Stimulated activated CD4-positive, alpha-beta T cell treated with anti-CD3 and anti-CD28 coated beads, Interleukin-1b, Interleukin-23, amount 100 ng/mL, for 4 hours (primary cell): ENCODE results near the gene KRTAP20-4.

Experiments
- DNase-seq, 2 donors: peaks; one replicate each; pipeline ENCODE4 v3.0.0-alpha.2; 2020; ENCODE audit warnings: low read depth in 2 of 2

KRTAP20-4 gene

DNA sequence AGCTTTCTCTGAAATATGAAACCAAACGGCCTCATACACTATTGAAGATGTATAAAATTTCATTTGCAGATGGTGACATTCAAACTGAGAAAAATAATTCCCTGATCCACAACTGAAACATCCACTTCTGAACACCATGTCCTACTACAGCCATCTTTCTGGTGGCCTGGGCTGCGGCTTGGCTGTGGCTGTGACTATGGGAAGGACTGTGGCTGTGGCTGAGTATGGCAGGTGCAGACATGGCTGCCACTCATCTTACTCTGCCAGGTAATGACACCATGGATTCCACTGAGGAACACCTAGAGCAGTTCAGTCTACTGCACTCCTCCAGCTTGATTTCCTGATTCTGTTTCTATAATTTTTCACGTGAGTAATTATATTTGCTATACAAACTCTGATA, at the start of gene KRTAP20-4:
TSS of gene KRTAP20-4 (plus strand) at position 106 of the 400 bp plus-strand sequence.
- no peak for DNase-seq

DNA sequence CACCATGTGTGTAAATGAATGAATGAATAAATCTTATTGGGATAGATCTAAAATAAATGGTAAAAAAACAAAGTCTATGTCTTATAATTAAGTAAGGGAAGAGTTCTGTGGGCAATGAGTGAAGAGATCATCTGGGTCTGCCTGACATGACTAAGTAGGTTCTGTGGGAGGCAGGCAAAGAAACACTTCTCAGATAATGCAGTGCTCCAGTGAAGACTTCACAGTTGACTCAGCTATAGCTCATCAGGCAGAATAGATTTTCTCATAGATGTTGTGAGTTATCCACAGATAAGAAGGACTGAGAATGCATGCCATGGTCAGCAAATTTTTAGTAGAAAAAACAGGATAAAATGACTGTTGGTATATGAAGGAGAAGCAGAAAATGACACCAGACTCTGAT, 42.7 kb upstream of the KRTAP20-4 start:
- no peak for DNase-seq

GRCh38 chr21:30579346-30579745, 41.1 kb upstream of the KRTAP20-4 start:
- no peak for DNase-seq

- DNase-seq: no peak
Measured at GRCh38 chr21:30580132-30580531, 40.3 kb upstream of the KRTAP20-4 start.

DNA sequence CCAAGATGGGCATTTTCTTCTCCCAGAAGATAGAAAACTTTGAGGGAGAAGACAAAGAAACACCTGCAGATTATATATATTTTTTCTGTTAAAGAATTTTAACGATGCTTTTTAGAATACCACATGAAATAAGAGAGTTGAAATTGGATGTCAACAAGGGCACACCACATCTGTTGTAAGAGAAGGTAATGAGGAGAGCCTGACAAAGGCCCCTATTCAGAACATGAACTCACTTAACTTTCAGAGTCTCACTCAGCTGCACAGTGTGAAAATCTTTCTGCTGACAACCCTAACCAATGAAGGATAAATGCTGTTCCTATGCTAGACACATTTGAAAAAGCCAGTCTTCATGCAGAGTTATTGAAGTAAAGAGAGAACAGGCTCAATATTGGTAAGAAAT, 37.6 kb upstream of the KRTAP20-4 start:
- DNase-seq: no peak

- no peak for DNase-seq
Measured at GRCh38 chr21:30590297-30590696, 30.1 kb upstream of the KRTAP20-4 start, which contains the start of gene KRTAP22-2. TSS of gene KRTAP22-2 (minus strand) at chr21:30590397.

- no peak for DNase-seq
Measured at GRCh38 chr21:30592140-30592539, 28.3 kb upstream of the KRTAP20-4 start, which contains the start of gene KRTAP6-3. TSS of gene KRTAP6-3 (plus strand) at chr21:30592440. CDS start at chr21:30592446, 6 bp downstream.

DNA sequence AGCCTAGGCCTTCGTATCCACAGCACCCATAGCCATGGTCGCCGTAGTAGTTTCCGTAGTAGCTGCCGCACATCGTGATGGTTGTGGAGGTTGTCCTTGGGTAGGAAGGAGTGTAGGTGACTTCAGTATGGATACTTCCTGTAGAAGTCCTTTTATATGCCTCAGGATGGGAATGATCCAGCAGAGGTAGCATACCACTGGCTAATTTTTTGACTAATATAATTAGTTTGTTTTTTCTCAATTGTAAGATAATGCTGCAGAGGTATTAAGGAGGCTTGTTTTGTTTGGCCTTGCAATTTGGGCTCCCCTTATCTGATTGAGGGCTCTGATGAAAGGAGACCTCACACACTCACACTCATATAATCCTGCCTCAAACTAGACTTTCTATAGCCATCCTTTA, 21.6 kb upstream of the KRTAP20-4 start, which contains the start of gene KRTAP6-2:
TSS of gene KRTAP6-2 (minus strand) at position 101 of the 400 bp plus-strand sequence. CDS start at position 73, 28 bp downstream.
- DNase-seq: no peak

DNA sequence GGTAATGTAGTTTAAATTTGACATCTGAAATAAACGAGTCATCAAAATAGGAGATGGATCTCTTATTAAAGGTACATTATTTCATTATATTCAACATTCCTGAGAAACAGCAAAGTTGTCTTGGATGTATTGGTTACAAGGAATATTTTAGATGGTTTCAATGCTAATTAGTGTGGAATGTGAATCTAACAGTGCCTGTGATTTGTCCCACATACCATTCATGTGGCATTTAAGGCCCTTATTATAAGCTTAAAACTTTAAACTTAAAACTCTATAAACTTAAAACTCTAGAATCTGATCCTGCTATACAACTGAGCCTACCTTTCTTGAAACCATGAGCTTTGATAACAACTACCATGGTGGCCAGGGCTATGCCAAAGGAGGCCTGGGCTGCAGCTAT, 19.6 kb upstream of the KRTAP20-4 start, which contains the start of gene KRTAP22-1:
TSS of gene KRTAP22-1 (plus strand) at position 301 of the 400 bp plus-strand sequence.
- DNase-seq: no peak

DNA sequence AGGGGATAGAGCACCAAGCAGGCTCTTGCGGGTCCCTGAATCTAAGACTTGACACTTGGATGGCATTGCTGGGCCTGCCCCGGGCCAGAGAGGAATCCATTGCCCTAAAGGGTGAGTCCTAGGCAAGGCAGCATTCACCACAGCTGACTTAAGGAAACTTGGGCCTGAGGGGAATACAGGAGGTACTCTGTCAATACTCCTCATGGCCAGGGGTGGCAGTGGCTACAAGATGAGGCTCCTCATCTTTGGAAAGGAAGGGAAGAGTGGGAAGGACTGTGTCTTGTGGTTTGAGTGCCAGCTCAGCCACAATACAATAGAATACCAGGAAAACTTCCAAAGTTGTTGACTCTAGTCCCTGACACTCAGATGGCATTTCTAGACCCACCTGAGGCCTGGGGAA, 14.5 kb upstream of the KRTAP20-4 start:
- DNase-seq: no peak

GRCh38 chr21:30612132-30612531, 8.3 kb upstream of the KRTAP20-4 start:
- DNase-seq: no peak

GRCh38 chr21:30613836-30614235, 6.6 kb upstream of the KRTAP20-4 start, which contains the start of gene KRTAP6-1:
TSS of gene KRTAP6-1 (minus strand) at chr21:30613930. CDS start at chr21:30613904, 26 bp downstream.
- DNase-seq: no peak

DNA sequence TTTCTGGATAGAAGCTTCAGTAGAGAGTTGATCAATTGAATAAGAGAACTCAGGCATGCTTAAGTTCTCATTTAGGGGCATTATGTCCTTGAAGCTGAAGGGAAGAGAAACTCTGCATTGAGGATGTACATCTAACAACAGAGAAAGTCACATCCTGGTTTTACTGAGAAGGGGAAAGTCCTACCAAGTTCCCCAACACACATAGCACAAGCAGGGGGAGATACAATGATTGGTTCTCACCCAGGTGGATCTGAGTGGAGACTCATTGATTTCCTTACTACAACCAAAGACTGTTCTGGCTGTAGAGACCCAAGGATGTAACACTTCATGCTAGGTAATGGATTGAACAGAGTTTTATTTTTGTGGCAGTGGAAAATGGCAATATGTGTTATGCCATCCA, 5.2 kb upstream of the KRTAP20-4 start:
- DNase-seq: no peak

- no peak for DNase-seq
Measured at GRCh38 chr21:30616125-30616524, 4.3 kb upstream of the KRTAP20-4 start, which contains the start of gene KRTAP20-1. TSS of gene KRTAP20-1 (plus strand) at chr21:30616425. CDS start at chr21:30616455, 30 bp downstream.

DNA sequence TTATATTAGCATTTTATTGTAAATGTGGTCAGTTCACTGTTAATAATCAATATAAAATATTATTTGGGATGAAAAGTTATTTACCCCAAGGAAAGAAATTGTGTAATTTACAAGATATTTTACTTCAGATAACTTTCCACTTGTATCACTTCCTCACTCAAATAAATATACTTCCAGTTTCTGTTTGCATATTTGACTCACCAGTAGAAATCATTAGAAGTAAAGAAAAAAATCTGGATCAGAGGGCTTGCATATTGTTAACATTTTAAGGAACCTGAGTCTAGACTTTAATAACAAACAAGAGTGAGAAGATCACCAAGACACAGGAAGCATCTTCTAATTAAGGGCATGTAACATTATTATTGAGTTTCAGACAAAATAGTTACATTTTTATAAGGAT, 347 bp upstream of the KRTAP20-4 start:
- DNase-seq: no peak

DNA sequence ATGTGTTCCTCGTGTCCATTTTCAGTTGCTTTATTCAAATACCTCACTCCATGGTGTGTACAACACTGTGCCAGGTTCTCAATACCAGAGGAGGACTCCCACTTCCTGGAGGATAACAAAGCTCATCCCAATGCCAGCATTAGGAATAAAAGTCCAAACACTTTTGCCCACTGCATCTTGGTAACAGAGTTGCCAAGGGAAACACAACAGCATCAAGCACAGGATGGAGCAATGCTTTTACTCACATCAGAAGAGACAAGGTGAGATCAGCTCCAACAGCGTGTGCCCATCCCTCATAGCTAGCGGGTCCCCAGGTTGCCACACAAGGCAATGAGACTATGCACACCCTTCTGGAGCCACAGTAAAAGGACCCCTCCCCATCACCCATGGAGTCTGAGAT, 2.9 kb downstream of the KRTAP20-4 start:
- no peak for DNase-seq

- DNase-seq: no peak
Measured at GRCh38 chr21:30625449-30626165, 5.2 kb downstream of the KRTAP20-4 start.

DNA sequence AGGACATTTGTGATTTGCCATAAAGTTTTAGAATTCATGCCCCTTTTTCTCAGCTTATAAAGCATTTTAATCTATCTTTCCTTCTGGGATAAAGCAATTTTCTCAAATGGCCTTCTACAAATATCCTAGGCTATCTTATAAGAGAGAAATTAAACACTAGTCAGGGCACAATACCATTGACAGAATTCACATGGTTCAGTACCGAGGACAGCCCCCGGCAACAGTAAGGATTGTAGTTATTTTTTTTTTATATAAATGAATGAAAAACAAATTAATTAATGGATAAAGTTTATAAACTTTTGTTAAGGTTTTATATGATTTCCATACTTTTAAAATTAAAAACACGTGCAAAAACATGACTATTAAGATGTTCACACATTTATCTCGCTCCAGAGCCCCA, 7.7 kb downstream of the KRTAP20-4 start:
- DNase-seq: no peak

- DNase-seq: no peak
Measured at GRCh38 chr21:30629200-30629599, 8.8 kb downstream of the KRTAP20-4 start.

DNA sequence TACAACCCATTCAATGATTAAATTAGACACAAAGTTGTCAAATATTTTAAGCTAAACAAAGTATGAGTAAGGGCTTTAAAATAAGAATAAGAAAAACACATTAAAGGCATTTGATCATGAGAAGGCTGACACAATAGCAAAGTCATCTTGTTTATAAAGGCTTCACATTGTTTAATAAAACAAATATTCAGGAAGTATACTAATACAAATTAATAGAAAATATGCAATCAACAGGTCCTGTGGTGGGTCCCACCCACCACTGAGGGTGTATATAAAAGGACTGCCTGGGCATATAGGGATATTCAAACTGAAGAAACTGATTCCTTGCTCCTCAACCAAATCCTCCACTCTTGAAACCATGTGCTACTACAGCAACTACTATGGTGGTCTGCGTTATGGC, 14.5 kb downstream of the KRTAP20-4 start, which contains the start of gene KRTAP20-2:
TSS of gene KRTAP20-2 (plus strand) at position 301 of the 400 bp plus-strand sequence. CDS start at position 359, 58 bp downstream.
- DNase-seq: no peak

GRCh38 chr21:30638686-30639085, 18.3 kb downstream of the KRTAP20-4 start:
- no peak for DNase-seq

- DNase-seq: no peak
Measured at GRCh38 chr21:30642564-30642963, 22.1 kb downstream of the KRTAP20-4 start, which contains the start of gene KRTAP20-3. TSS of gene KRTAP20-3 (plus strand) at chr21:30642864.

DNA sequence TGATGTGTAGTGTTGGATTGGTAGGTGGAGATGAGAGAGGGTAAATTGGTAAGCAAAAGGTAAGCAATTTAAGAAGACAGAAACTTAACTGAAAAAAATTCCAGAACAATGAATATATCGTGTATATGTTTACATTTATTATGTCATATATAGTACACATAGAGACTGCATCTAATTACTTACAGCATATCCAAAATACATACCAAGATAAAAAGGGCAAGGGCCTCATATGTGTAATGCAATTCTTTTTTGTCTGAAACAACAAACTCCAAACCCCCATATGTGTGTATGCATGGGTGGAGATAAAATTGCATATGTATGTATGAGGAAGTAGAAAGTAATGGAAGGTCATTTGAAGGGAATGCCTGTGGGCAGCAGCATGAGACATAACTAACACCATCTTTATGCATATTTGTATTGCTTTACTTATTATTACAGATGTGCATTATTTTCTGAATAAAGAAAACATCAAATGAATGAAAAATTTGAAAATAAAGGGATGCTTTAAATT, 26.5 kb downstream of the KRTAP20-4 start:
- no peak for DNase-seq
